Measurements from ENCODE around the gene PLXNA2. TPM values are rescaled to one million over a fixed set of nuclear protein-coding genes. Genes with fewer than 3 reads are reported as not detected.

Gene PLXNA2
- total and polyA plus RNA-seq, 7 donors = 2.4 to 16.1 (median 6.4) TPM

DNA sequence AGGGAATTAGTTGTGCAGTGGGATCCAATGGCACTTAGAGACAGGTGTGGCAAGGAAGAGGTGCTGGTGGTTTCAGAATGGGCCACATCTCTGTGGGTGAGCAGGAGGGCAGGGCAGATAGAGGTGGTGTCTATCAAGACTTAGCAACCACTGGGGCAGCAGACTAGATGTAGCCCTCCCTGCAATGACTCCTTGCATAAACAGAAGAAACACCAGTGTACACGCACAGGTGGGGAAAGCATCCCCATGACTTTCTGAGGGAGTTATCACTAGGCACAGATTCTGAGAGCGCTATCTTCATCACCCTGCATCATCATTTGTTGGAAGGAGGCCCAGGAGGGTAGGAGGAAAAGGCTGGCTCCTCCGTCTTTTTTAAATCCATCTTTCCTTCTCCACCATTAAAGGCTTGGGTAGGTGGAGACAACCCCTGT, 58.4 kb downstream of the PLXNA2 start:
- WGBS, 2 donors = 85 to 89% methylated on average over 3 of the region's 3 CpGs
- intact Hi-C loops (cut with DNase I) = no loop called here
- TF ChIP-seq, protein P1, sequence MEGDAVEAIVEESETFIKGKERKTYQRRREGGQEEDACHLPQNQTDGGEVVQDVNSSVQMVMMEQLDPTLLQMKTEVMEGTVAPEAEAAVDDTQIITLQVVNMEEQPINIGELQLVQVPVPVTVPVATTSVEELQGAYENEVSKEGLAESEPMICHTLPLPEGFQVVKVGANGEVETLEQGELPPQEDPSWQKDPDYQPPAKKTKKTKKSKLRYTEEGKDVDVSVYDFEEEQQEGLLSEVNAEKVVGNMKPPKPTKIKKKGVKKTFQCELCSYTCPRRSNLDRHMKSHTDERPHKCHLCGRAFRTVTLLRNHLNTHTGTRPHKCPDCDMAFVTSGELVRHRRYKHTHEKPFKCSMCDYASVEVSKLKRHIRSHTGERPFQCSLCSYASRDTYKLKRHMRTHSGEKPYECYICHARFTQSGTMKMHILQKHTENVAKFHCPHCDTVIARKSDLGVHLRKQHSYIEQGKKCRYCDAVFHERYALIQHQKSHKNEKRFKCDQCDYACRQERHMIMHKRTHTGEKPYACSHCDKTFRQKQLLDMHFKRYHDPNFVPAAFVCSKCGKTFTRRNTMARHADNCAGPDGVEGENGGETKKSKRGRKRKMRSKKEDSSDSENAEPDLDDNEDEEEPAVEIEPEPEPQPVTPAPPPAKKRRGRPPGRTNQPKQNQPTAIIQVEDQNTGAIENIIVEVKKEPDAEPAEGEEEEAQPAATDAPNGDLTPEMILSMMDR (IDR thresholded peaks at IDR 0.05) = no peak
- TF ChIP-seq POLR2AphosphoS5 (IDR thresholded peaks at IDR 0.05) (no peak), POLR2A (IDR thresholded peaks at IDR 0.05) (no peak)
- Histone ChIP-seq H3K4me3 (no peak overlapping the region), H3K27me3 (no peaks in the 10 kb centered on the region), H3K36me3 (no peaks in the 10 kb centered on the region), H3K4me1 (peaks cover 0 to 48% (median 33%) of the 10 kb centered on the region in 4 donors), H3K27ac (peak overlapping the region; percentile 55 to 82 (median 69)), H3K9me3 (no peaks in the 10 kb centered on the region)
- DNase-seq = no peak

DNA sequence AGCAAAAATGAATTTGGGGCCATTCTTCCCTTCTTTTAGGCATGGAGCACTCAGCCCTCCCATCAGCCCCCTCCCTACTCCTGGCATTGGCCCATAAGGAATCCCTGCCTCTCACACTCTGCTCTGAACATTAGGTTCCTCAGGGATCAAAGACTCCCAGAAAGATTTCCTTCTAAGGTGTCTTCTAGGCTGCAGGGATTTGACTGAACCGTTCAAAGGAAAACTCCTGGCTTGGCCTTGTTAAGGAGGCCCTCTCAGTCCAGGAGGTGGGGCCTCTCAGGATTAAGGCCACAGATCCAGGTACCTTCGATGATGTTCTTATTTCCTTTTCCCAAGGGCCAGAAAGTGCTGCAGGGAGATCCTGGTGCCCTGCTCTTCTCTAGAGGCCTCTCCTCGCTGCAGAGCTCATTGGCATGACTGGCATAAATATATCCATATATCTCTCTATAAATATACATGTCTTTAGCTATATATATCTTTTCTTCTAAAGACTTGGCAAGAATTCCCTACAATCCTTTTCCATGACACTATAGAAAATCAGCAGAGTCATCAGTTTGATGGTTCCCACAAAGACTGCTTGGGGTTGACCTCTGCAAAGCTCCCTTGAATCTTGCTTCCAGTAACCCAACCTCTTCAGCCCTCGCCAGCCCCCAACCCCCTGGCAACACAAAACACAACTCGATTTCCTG, 59.1 kb downstream of the PLXNA2 start:
- intact Hi-C loops (cut with DNase I) = no loop called here
- Histone ChIP-seq H3K27me3 (no peaks in the 10 kb centered on the region), H3K4me3 (no peak overlapping the region), H3K9me3 (no peaks in the 10 kb centered on the region), H3K36me3 (no peaks in the 10 kb centered on the region), H3K27ac (peak overlapping the region; percentile 55 to 82 (median 69)), H3K4me1 (peaks cover 0 to 55% (median 40%) of the 10 kb centered on the region in 4 donors)
- DNase-seq = no peak
- TF ChIP-seq POLR2AphosphoS5 (IDR thresholded peaks at IDR 0.05) (no peak), EP300 (IDR thresholded peaks at IDR 0.05) (peak in 1 of 4 donors; percentile 5)
- WGBS, 2 donors = 64 to 71% methylated on average over 5 of the region's 5 CpGs

DNA sequence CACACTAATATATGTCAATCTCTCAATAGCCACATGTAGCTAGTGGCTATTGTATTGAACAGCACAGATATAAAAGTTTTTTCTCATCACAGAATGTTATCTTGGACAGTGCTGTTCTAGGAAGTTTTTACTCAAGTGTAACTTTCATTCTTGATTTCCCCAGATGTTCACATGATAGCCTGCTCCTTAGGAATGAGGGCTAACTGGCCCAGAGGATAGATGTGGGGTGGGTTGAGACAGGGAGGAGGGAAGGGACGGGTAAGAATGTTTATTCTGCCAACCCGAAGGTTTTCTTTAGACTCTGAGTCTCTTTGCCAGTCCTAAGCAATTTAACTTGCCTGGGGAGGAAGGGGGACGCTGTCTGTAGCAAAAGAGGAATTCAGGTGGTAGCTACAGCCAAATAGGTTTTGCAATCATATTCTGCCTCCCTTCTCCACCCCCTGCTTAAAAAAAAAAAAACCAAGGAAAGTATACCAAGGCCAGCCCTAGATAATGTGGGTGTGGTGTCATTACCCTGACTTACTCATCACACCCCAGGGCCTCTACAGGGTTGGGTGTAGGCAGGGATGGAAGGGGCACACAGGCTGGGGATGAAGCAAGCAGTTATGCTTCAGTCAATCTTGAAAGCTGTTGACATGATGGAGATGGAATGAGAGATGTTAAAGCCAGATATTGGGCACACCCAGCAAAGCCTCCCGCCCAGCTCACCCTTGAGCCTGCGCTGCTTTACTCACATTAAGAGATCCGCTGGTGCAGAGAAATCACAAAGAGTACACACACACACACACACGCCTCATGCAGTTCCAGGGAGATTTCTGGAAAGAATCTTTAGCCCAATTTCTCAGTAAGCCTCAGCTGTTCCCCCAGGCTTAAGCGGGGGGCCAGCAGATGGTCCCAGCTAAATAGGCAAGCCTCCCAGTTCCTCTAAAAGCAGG, 59.9 kb downstream of the PLXNA2 start:
- Histone ChIP-seq H3K4me3 (no peak overlapping the region), H3K9me3 (no peaks in the 10 kb centered on the region), H3K27ac (peak overlapping the region; percentile 55 to 82 (median 69)), H3K27me3 (no peaks in the 10 kb centered on the region), H3K4me1 (peaks cover 0 to 55% (median 46%) of the 10 kb centered on the region in 4 donors), H3K36me3 (no peaks in the 10 kb centered on the region)
- WGBS, 2 donors = 18 to 64% methylated on average over 8 of the region's 8 CpGs
- TF ChIP-seq POLR2AphosphoS5 (IDR thresholded peaks at IDR 0.05) = no peak
- TF ChIP-seq, protein P1 (IDR thresholded peaks at IDR 0.05) = no peak
- no peak for TF ChIP-seq POLR2A (IDR thresholded peaks at IDR 0.05)
- no peak for TF ChIP-seq EP300 (IDR thresholded peaks at IDR 0.05)
- intact Hi-C loops (cut with DNase I) = no loop called here
- no peak for DNase-seq

DNA sequence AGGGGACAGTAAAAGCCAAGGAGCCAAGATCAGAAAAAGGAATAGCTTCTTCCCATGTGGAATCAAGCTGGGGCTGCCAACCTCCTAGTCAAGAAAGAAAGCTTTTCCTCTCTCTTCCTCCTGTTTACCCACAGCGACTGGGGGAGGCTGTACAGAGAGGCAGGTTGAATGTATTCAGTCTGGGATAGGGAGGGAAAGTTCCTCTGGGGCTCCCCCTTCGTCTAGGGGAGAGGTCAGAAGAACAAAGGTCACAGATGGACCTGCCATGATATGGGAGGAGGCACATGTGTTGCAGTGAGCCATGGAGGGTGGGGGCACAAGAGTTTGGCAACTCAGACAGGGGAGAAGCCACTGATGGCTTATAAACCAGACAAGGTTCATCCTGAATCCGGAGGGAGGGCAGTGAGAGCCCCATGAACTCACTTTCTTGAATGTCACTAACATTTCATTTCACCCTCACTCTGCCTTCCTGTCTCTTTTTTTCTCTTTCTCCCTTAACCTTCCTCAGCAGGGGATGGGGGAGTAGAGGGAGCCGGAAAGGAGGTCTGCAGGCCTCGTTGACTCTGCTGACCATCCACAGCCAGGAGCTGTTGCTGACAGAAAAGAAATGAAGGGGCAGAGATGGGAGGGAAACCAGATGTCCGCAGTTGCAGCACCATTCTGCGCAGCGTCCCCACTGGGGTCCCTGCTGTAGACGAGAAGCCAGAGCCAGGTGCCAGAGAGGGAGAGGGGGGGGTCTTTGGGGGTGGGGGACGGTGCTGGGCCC, 61.1 kb downstream of the PLXNA2 start:
- intact Hi-C loops (cut with DNase I) = no loop called here
- H3K4me1 ChIP-seq = peaks cover 0 to 63% (median 53%) of the 10 kb centered on the region in 4 donors

More for the DNA sequence above, 61.1 kb downstream of the PLXNA2 start:
- H3K27me3 ChIP-seq = no peaks in the 10 kb centered on the region
- no peak overlapping the region for H3K4me3 ChIP-seq
- 62 to 81% methylated on average over 10 of the region's 10 CpGs for WGBS, 2 donors
- H3K36me3 ChIP-seq = no peaks in the 10 kb centered on the region
- H3K27ac ChIP-seq = peak overlapping the region in 3 of 4 donors; percentile 55 to 82 (median 66)
- no peaks in the 10 kb centered on the region for H3K9me3 ChIP-seq
- DNase-seq = no peak
- TF ChIP-seq POLR2AphosphoS5 (IDR thresholded peaks at IDR 0.05) (no peak), POLR2A (IDR thresholded peaks at IDR 0.05) (no peak), EP300 (IDR thresholded peaks at IDR 0.05) (no peak)
- TF ChIP-seq, protein P1 (IDR thresholded peaks at IDR 0.05) = no peak
